CD4-positive, alpha-beta T cell treated with Interleukin-15 for 1 hour (primary cell): ENCODE results near the gene HCFC2.
"Not testable (repeated sequence)": the region's sequence is repeated elsewhere in the genome, so short reads cannot be mapped to it uniquely, and the experiment has no call there.

Experiments used
- DNase-seq: peaks from one replicate; pipeline ENCODE4 v3.0.0-alpha.2; 2020

Gene HCFC2

GRCh38 chr12:104064031-104064841 is at the start of gene HCFC2:
Gene HCFC2 (plus strand): TSS chr12:104064531. CDS start chr12:104064561, 30 bp downstream.
- DNase-seq = peak; percentile 87

DNA sequence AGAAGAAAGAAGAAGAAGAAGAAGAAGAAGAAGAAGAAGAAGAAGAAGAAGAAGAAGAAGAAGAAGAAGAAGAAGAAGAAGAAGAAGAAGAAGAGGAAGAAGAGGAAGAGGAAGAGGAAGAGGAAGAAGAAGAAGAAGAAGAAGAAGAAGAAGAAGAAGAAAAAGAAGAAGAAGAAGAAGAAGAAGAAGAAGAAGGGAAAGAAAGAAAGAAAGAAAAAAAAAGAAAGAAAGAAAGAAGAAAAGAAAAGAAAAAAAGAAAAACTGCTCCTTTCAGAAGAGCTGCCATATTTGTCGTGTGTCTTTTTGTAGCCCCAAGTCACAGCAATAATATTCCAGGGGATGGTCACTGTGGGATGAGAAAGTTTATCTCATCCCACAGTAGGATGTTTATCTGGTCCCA is 42.5 kb upstream of the HCFC2 start:
- DNase-seq = not testable (repeated sequence)

DNA sequence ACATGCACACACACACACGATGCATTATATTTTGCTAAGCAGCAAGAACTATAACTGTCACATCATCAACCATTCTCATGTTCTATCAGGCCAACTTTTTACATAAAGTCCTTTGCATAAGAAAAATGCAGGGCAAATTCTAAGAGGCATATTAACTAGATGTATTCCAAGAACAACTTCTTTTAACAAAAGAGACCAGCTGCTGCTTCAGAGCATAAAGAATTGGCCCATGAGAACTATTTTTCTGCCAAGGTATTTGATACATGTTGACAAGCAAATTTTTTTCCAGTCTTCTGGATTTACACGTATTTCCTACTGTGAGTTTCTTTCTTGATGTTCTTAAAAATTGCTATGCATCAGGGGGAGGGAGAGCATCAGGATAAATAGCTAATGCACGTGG is 41.5 kb upstream of the HCFC2 start:
- DNase-seq = no peak

DNA sequence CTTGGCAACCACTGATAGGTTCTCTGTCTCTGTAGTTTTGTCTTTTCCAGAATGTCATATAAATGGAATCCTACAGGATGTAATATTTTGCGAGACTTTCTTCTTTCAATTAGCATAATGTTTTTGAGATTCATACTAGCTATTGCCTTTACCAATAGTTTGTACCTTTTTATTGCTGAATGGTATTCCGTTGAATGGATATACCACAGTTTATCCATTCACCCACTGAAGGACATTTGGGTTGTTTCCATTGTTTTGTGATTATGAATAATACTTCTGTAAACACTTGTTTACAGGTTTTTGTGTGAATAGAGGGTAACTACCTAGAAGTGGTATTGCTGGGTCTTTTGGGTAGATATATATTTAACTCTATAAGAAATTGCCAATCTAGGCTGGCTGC is 40.6 kb upstream of the HCFC2 start:
- DNase-seq = no peak

DNA sequence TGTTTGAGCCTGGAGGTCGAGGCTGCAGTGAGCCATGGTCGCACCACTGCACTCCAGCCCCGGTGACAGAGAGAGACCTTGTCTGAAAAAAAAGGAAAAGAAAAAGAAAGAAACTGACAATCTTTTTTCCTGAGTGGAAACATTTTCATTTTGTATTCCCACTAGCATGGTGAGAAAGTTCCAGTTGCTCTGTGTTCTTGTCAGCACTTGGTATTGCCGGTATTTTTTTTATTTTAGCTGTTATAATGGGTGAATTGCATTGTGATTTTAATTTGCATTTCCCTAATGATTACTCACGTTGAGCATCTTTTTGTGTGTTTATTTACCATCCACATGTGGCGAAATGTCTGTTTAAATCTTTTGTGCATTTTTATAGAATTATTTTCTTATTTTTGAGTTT is 40.0 kb upstream of the HCFC2 start:
- no peak for DNase-seq

DNA sequence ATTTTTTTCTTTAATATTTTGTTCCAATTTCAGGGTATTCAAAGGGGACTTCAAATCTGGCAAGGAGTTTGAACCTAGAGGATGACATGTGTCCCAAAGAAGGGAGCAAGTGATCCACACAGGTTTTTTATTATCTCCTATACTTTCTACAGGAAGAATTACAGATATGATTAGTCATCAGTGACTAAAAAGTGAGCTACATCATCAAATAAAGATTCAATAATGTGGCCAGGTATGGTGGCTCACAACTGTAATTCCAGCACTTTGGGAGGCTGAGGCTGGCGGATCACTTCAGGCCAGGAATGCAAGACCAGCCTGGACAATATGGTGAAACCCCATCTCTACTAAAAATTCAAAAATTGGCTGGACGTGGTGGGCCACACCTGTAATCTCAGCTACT is 38.6 kb upstream of the HCFC2 start:
- DNase-seq = no peak

DNA sequence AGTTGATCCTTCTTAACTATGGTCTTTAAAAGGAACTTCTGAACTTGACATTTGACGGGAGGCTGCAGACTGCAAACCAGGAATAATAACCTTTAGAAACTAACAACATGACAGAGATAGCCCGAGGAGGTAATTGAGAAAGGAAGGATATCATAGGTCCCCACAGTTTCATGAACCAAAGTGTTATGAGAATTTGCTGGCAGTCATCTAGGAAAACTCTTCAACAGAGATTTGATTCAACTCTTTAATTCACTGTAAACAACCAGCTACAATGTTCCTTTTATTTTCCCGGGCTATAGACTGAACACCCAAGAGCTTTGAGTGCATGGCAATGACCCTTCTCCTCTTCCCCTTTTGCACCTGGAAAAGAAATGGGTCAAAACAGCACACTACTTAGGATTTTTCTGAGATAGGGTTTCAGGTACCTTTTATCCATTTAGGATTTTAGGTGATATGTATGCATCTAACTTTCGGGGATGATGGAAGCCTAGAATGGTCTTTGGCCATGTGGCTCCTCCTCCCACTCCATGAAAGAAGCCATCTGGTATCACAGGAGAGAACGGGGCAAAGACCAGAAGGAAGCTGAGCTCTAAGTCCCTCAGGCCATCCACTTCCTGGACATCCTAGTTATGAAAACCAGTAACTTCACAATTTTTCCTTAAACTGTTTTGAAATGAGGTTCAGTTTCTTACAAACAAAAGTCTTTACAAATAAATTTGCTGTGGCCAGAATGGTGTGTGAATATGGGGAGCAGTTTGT is 37.3 kb upstream of the HCFC2 start:
- no peak for DNase-seq

GRCh38 chr12:104030596-104030995 is 33.7 kb upstream of the HCFC2 start:
- not testable (repeated sequence) for DNase-seq

DNA sequence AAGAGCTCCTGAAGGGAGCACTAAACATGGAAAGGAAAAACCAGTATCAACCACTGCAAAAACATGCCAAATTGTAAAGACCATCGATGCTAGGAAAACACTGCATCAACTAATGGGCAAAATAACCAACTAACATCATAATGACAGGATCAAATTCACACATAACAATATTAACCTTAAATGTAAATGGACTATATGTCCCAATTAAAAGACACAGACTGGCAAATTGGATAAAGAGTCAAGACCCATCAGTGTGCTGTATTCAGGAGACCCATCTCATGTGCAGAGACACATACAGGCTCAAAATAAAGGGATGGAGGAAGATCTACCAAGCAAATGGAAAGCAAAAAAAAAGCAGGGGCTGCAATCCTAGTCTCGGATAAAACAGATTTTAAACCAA is 28.2 kb upstream of the HCFC2 start:
- not testable (repeated sequence) for DNase-seq

GRCh38 chr12:104039769-104040168 is 24.6 kb upstream of the HCFC2 start:
- DNase-seq = not testable (repeated sequence)

DNA sequence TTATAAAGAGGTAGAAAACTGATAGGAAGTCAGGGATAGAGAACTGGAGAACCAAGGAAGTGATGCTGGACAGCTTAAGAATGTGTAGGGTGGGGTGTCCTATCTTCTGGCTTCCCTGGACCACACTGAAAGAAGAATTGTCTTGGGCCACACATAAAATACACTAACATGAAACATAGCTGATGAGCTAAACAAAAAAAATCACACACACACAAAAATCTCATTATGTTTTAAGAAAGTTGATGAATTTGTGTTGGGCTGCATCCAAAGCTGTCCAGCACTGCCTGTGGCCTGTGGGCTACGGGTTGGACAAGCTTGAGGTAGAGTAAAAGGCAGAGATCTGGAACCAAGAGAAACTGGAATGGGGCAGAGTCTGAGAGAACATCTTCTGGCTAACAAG is 21.8 kb upstream of the HCFC2 start:
- no peak for DNase-seq

DNA sequence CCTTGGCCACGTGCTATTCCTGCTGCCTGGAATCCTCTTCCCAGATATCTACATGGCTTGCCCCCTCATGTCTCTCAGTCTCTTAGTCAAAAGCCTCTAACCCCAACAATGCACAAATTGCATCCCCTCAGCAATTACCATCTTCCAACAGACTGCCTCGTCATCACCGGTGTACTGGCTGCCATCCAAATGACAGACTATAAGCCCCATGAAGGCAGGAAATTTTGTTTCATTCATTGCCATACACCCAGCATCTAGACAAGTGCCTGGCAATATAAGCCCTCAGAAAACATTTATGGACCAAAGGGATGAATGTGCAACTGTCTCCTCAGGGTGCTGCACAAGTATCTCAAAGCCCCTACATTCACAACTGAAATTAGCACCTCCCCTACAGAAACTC is 20.2 kb upstream of the HCFC2 start:
- no peak for DNase-seq

DNA sequence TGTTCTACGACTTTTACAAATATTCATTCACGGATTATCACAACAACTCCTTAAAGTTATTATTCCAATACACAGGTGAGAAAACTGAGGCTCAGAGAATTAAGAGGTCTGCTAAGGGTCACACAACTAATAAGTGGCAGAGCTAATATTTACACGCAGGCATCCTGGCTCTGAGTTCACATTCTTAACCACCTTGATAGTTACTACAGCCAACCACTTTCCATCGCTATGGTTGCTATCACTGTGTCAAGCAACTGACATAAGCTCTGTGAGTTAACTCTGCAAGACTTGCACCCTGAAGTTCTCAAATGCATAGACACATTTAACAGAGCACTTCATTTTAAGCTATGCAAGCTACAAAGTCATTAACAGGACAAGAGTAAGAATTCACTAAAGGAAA is 18.0 kb upstream of the HCFC2 start:
- no peak for DNase-seq

- DNase-seq = no peak
These were observed 16.2 kb upstream of the HCFC2 start for GRCh38 chr12:104048162-104048561.

DNA sequence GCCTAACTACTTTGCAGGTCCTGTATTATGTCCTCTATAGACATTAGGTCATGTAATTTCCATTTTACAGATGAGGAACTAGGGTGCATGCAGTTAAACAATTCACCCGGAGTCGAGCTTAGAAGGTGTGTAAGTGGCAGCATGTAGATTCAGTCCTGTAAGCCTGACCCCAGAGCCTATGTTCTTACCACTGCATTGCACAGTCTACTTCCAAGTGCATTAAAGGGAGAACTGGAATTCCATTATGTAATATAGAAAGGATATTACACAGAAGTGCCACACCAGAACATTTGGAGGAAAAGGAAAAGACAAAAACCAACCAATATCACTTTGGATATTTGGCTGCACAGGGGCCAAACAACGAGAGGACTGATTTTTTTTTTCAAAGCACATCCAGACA is 15.5 kb upstream of the HCFC2 start:
- DNase-seq = no peak

GRCh38 chr12:104049278-104049902 is 14.9 kb upstream of the HCFC2 start:
- DNase-seq = no peak

- DNase-seq = no peak
These were observed 14.4 kb upstream of the HCFC2 start, which contains the start of gene GLT8D2 for GRCh38 chr12:104049903-104050356. Gene GLT8D2 (minus strand): TSS chr12:104050187. CDS start chr12:104019648, 30,539 bp downstream.

GRCh38 chr12:104050436-104050835 is 13.9 kb upstream of the HCFC2 start:
- no peak for DNase-seq

GRCh38 chr12:104054681-104055346 is 9.5 kb upstream of the HCFC2 start:
- no peak for DNase-seq

- DNase-seq = no peak
These were observed 8.5 kb upstream of the HCFC2 start for GRCh38 chr12:104055686-104056388.

GRCh38 chr12:104056419-104056972 is 7.8 kb upstream of the HCFC2 start:
- no peak for DNase-seq

DNA sequence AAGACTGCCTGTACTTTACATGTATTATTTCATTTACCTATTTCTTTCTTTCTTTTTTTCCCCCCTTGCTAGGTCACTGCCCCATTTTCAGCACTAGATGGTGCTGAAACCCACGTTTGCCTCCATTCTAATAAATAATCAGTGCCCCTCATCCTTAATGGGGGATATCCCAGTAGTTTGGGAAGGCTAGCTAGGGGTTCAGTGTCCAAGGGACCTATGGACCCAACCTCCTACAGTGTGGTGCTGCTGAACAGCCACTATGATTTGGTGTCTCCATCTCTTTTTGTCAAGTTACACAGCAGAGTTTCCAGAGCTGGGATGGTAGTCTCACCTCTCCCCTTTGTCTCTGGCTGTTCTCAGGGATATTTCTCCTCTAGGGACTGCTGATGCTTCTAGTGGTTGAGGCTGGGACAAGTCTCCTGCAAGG is 6.5 kb upstream of the HCFC2 start:
- DNase-seq = no peak
